ENCODE measurements around the gene FGF14. TPM values are rescaled to one million over a fixed set of nuclear protein-coding genes. Genes with fewer than 3 reads are reported as not detected.

FGF14 gene
- total and polyA plus RNA-seq, 2 donors (not counting 1 experiment from before 2014, with no cell fraction given): under 0.01 TPM; not detected in 1

GRCh38 chr13:101717353-101717752, 684.5 kb downstream of the FGF14 start:
- no peaks in the 10 kb centered on the region for H3K9me3 ChIP-seq (ENCODE audit: control extremely low read depth in 1 of 3, control insufficient read depth in 2 of 3, insufficient read depth in 1 of 3, low read length in 2 of 3)
- POLR2A ChIA-PET: no interaction called here
- Mint-ChIP-seq H3K4me3 (no peak overlapping the region), H3K27me3 (peaks cover 6% of the 10 kb centered on the region), H3K4me1 (no peaks in the 10 kb centered on the region), H3K27ac (no peak overlapping the region), H3K9me3 (ENCODE audit: insufficient read depth) (no peaks in the 10 kb centered on the region)
- ATAC-seq (ENCODE audit: low read depth) (no peak), DNase-seq (no peak)
- CTCF ChIA-PET: no interaction called here
- H3K4me2 ChIP-seq (replicated peaks; ENCODE audit: low read depth, low read length, poor library complexity, severe bottlenecking): no peak overlapping the region
- H3K4me1 ChIP-seq (ENCODE audit: control insufficient read depth in 2 of 2, insufficient read depth in 2 of 2, low read length in 2 of 2): no peaks in the 10 kb centered on the region
- no peaks in the 10 kb centered on the region for H3K79me2 ChIP-seq (ENCODE audit: control insufficient read depth, insufficient read depth, low read length)
- H3K4me3 ChIP-seq (ENCODE audit: control extremely low read depth in 1 of 5, extremely low read depth in 1 of 5, insufficient read depth in 1 of 5, low read depth in 2 of 5, low read length in 4 of 5): no peak overlapping the region
- no peaks in the 10 kb centered on the region for H3K27me3 ChIP-seq (replicated peaks in 1 of 4; ENCODE audit: control extremely low read depth in 1 of 4, control insufficient read depth in 3 of 4, insufficient read depth in 4 of 4, low read length in 3 of 4)
- no peak overlapping the region for H2AFZ ChIP-seq (ENCODE audit: insufficient read depth, low read depth, low read length, poor library complexity, severe bottlenecking)
- no peak overlapping the region for H3K27ac ChIP-seq (ENCODE audit: low read length in 2 of 2)
- H3K9ac ChIP-seq (ENCODE audit: low read length): no peak overlapping the region
- intact Hi-C loops (cut with micrococcal nuclease): no loop called here
- H3K36me3 ChIP-seq (replicated peaks in 1 of 2; ENCODE audit: control extremely low read depth in 1 of 2, control insufficient read depth in 1 of 2, extremely low read depth in 1 of 2, insufficient read depth in 2 of 2, low read length in 1 of 2): no peaks in the 10 kb centered on the region
- no peak for TF ChIP-seq CTCF (IDR thresholded peaks at IDR 0.05)
- no peak for TF ChIP-seq EZH2 (IDR thresholded peaks at IDR 0.05; ENCODE audit: borderline replicate concordance, insufficient read depth, low read depth, low read length, poor library complexity, severe bottlenecking)
- WGBS (ENCODE audit: insufficient coverage): no CpG with 5 or more reads among the region's 10 CpGs
- H4K20me1 ChIP-seq (ENCODE audit: control insufficient read depth, insufficient read depth, low read length, poor library complexity, severe bottlenecking): no peaks in the 10 kb centered on the region

GRCh38 chr13:101714195-101714594, 687.7 kb downstream of the FGF14 start:
- POLR2A ChIA-PET: no interaction called here
- Histone ChIP-seq H3K9me3 (ENCODE audit: control extremely low read depth in 1 of 3, control insufficient read depth in 2 of 3, insufficient read depth in 1 of 3, low read length in 2 of 3) (no peaks in the 10 kb centered on the region), H3K27ac (ENCODE audit: low read length in 2 of 2) (no peak overlapping the region), H3K4me2 (replicated peaks; ENCODE audit: low read depth, low read length, poor library complexity, severe bottlenecking) (no peak overlapping the region), H3K27me3 (replicated peaks in 1 of 4; ENCODE audit: control extremely low read depth in 1 of 4, control insufficient read depth in 3 of 4, insufficient read depth in 4 of 4, low read length in 3 of 4) (no peaks in the 10 kb centered on the region), H3K9ac (ENCODE audit: low read length) (no peak overlapping the region), H3K4me1 (ENCODE audit: control insufficient read depth in 2 of 2, insufficient read depth in 2 of 2, low read length in 2 of 2) (no peaks in the 10 kb centered on the region), H4K20me1 (ENCODE audit: control insufficient read depth, insufficient read depth, low read length, poor library complexity, severe bottlenecking) (no peaks in the 10 kb centered on the region), H3K79me2 (ENCODE audit: control insufficient read depth, insufficient read depth, low read length) (no peaks in the 10 kb centered on the region), H2AFZ (ENCODE audit: insufficient read depth, low read depth, low read length, poor library complexity, severe bottlenecking) (no peak overlapping the region), H3K4me3 (ENCODE audit: control extremely low read depth in 1 of 5, extremely low read depth in 1 of 5, insufficient read depth in 1 of 5, low read depth in 2 of 5, low read length in 4 of 5) (no peak overlapping the region), H3K36me3 (replicated peaks in 1 of 2; ENCODE audit: control extremely low read depth in 1 of 2, control insufficient read depth in 1 of 2, extremely low read depth in 1 of 2, insufficient read depth in 2 of 2, low read length in 1 of 2) (no peaks in the 10 kb centered on the region)
- CTCF ChIA-PET: no interaction called here
- intact Hi-C loops (cut with micrococcal nuclease): no loop called here
- Mint-ChIP-seq H3K27me3 (peaks cover 6% of the 10 kb centered on the region), H3K4me1 (no peaks in the 10 kb centered on the region), H3K9me3 (ENCODE audit: insufficient read depth) (no peaks in the 10 kb centered on the region), H3K4me3 (no peak overlapping the region), H3K27ac (no peak overlapping the region)
- WGBS (ENCODE audit: insufficient coverage): 91% methylated on average over 3 of the region's 3 CpGs
- TF ChIP-seq EZH2 (IDR thresholded peaks at IDR 0.05; ENCODE audit: borderline replicate concordance, insufficient read depth, low read depth, low read length, poor library complexity, severe bottlenecking) (no peak), CTCF (IDR thresholded peaks at IDR 0.05) (no peak)
- no peak for DNase-seq
- no peak for ATAC-seq (ENCODE audit: low read depth)

Measured in B cell (primary cell).